Liver (tissue), 9 donors: Measurements from ENCODE around the gene UBE2V1. TPM values are rescaled to one million over a fixed set of nuclear protein-coding genes. Genes with fewer than 3 reads are reported as not detected.
A peak's percentile ranks its signal among the peaks of the same experiment; 100 is the strongest.

ENCODE experiments used
- DNase-seq: peaks from one replicate; pipeline ENCODE4 v3.0.0-alpha.2; 2017; ENCODE audit warnings: low spot score
- H3K27ac ChIP-seq, 2 donors: one replicate each; pipeline ENCODE4 v1.7.0; 2013; ENCODE audit warnings: inconsistent platforms in 2 of 2, low read length in 2 of 2, control low read depth in 1 of 2, low read depth in 1 of 2, mild to moderate bottlenecking in 1 of 2
- H3K27me3 ChIP-seq, 4 donors: one replicate each; pipeline versions ENCODE4 v1.6.1 to v1.7.0; 2013; ENCODE audit warnings: low read length in 3 of 4, inconsistent platforms in 1 of 4, mild to moderate bottlenecking in 1 of 4, moderate library complexity in 1 of 4; ENCODE audit not compliant: control insufficient read depth in 4 of 4, insufficient read depth in 4 of 4
- H3K36me3 ChIP-seq, 4 donors: one replicate each; pipeline versions ENCODE4 v1.6.1 to v1.7.0; 2013; ENCODE audit warnings: low read length in 3 of 4, mild to moderate bottlenecking in 3 of 4, low read depth in 1 of 4, moderate library complexity in 1 of 4; ENCODE audit not compliant: control insufficient read depth in 4 of 4, insufficient read depth in 3 of 4
- H3K4me1 ChIP-seq, 4 donors: one replicate each; pipeline versions ENCODE4 v1.6.1 to v1.7.0; 2013; ENCODE audit warnings: low read length in 3 of 4, mild to moderate bottlenecking in 3 of 4, moderate library complexity in 1 of 4; ENCODE audit not compliant: control insufficient read depth in 4 of 4, insufficient read depth in 4 of 4
- H3K4me3 ChIP-seq, 3 donors: one replicate each; pipeline versions ENCODE4 v1.6.1 to v1.7.0; 2013; ENCODE audit warnings: low read length in 3 of 3, control low read depth in 1 of 3, low read depth in 1 of 3, mild to moderate bottlenecking in 1 of 3
- H3K9ac ChIP-seq, 2 donors: one replicate each; pipeline ENCODE4 v1.7.0; 2013; ENCODE audit warnings: low read length in 2 of 2, mild to moderate bottlenecking in 2 of 2, moderate library complexity in 2 of 2, control low read depth in 1 of 2, low read depth in 1 of 2
- H3K9me3 ChIP-seq, 4 donors: one replicate each; pipeline versions ENCODE4 v1.6.1 to v1.7.0; 2013; ENCODE audit warnings: low read length in 3 of 4; ENCODE audit not compliant: control insufficient read depth in 4 of 4
- EGR1 ChIP-seq, 2 donors: IDR thresholded peaks; 2 replicates each; pipeline ENCODE4 v1.6.1; 2016 to 2018; ENCODE audit warnings: antibody characterized with exemption in 2 of 2, low read depth in 2 of 2
- FOXA1 ChIP-seq: IDR thresholded peaks from 2 replicates; pipeline ENCODE4 v1.6.1; 2016; ENCODE audit warnings: antibody characterized with exemption
- GABPA ChIP-seq, 2 donors: IDR thresholded peaks in 1 of 2; conservative IDR thresholded peaks in 1 of 2; 2 replicates each; pipeline ENCODE4 v1.6.1; 2016; ENCODE audit warnings: antibody characterized with exemption in 2 of 2, mild to moderate bottlenecking in 1 of 2, moderate library complexity in 1 of 2
- HNF4A ChIP-seq, 2 donors: conservative IDR thresholded peaks; 2 replicates each; pipeline ENCODE4 v1.6.1; 2016; ENCODE audit warnings: antibody characterized with exemption in 2 of 2, mild to moderate bottlenecking in 2 of 2
- HNF4G ChIP-seq: IDR thresholded peaks from 2 replicates; pipeline ENCODE4 v1.6.1; 2016; ENCODE audit warnings: antibody characterized with exemption
- RAD21 ChIP-seq, 2 donors: IDR thresholded peaks; 2 replicates each; pipeline ENCODE4 v1.6.1; 2016; ENCODE audit warnings: antibody characterized with exemption in 2 of 2, mild to moderate bottlenecking in 2 of 2
- SP1 ChIP-seq: IDR thresholded peaks from 2 replicates; pipeline ENCODE4 v1.6.1; 2018; ENCODE audit warnings: antibody characterized with exemption, mild to moderate bottlenecking
- TAF1 ChIP-seq: conservative IDR thresholded peaks from 2 replicates; pipeline ENCODE4 v1.6.1; 2016; ENCODE audit warnings: antibody characterized with exemption, mild to moderate bottlenecking
- YY1 ChIP-seq: IDR thresholded peaks from 2 replicates; pipeline ENCODE4 v1.6.1; 2016; ENCODE audit warnings: antibody characterized with exemption, mild to moderate bottlenecking
- WGBS: extraction: QIAGEN DNeasy Blood & Tissue Kit; methylation state at CpG from one replicate; pipeline ENCODE4 v1.1.7; 2013; 5-methylcytosine and 5-hydroxymethylcytosine counted together
- polyA plus RNA-seq, 2 donors: library from polyadenylated mRNA; stranded (reverse) in 1 of 2; unstranded in 1 of 2; fragments of 200-250 nt in 1 of 2; fragments of >200 nt in 1 of 2; fragmentation: Nextera tagmentation in 1 of 2; extraction: Ambion mirVana in 1 of 2; gene quantifications; one replicate each; pipeline versions ENCODE4 v1.2.1 to v1.2.3, GENCODE V29; 2013 to 2015
- total RNA-seq, 2 donors: library from RNA; depleted of rRNA; stranded (reverse); fragments of >200 nt; gene quantifications; one replicate each; pipeline ENCODE4 v1.2.3, GENCODE V29; 2014
- TF ChIP-seq, protein P1 (sequence below): fragments of 150-350 bp; IDR thresholded peaks from 2 replicates; pipeline ENCODE4 v1.5.1; 2017; ENCODE audit warnings: improper control_type of control experiment, low read depth, low read length; ENCODE audit not compliant: missing input control
- TF ChIP-seq, protein P2 (sequence below): IDR thresholded peaks from 2 replicates; pipeline ENCODE4 v1.6.1; 2016; ENCODE audit warnings: antibody characterized with exemption
- TF ChIP-seq, protein P3 (sequence below): IDR thresholded peaks from 2 replicates; pipeline ENCODE4 v1.6.1; 2016; ENCODE audit warnings: antibody characterized with exemption
- TF ChIP-seq, protein P4 (sequence below): IDR thresholded peaks from 2 replicates; pipeline ENCODE4 v1.6.1; 2016; ENCODE audit warnings: antibody characterized with exemption, mild to moderate bottlenecking
- donor health status: healthy.
- donor health status: healthy.
- donor health status: healthy.
- donor health status: healthy.
- donor health status: healthy.

The UBE2V1 gene
- total and polyA plus RNA-seq, 4 donors, result 27.9 to 53.0 (median 34.2) TPM

DNA sequence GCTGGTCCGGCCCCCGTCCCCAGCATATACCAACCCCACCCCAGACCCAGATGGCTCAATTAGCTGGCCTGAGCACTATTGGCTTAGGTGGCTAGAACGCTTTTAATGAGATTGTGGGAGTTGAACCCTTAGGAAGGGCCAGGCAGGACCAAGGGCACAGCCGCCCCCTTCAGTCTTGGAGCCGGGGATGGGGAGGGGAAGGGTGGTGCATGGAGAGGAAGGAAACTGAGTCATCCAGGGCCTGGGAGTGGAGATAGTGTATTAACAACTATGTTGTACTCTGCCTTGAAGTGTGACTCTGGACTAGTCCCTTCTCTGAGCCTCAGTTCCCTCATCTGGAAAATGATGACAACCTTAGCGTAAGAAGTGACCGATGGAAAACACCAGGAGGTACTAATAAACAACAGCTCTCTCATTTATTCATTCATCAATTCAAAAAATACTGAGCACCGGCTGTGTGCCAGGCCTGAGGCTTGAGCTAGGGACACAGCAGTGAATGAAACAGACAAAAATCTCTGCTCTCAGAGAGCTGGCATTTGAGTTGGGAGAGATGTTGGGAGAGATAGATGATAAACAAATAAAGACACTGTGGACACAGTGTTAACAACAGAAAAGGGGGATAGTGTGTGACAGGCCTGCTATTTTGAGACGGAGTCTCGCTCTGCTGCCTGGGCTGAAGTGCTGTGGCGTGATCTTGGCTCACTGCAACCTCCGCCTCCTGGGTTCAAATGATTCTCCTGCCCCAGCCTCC is 29.0 kb upstream of the UBE2V1 start:
- Histone ChIP-seq H3K36me3 (peaks cover 3 to 7% (median 5%) of the 10 kb centered on the region in 4 donors), H3K9me3 (no peaks in the 10 kb centered on the region), H3K27ac (no peak overlapping the region), H3K4me1 (peaks cover 23 to 48% (median 32%) of the 10 kb centered on the region in 4 donors), H3K9ac (no peak overlapping the region), H3K27me3 (no peaks in the 10 kb centered on the region), H3K4me3 (no peak overlapping the region)
- WGBS, result 88% methylated on average over 12 of the region's 12 CpGs
- TF ChIP-seq, protein P1, sequence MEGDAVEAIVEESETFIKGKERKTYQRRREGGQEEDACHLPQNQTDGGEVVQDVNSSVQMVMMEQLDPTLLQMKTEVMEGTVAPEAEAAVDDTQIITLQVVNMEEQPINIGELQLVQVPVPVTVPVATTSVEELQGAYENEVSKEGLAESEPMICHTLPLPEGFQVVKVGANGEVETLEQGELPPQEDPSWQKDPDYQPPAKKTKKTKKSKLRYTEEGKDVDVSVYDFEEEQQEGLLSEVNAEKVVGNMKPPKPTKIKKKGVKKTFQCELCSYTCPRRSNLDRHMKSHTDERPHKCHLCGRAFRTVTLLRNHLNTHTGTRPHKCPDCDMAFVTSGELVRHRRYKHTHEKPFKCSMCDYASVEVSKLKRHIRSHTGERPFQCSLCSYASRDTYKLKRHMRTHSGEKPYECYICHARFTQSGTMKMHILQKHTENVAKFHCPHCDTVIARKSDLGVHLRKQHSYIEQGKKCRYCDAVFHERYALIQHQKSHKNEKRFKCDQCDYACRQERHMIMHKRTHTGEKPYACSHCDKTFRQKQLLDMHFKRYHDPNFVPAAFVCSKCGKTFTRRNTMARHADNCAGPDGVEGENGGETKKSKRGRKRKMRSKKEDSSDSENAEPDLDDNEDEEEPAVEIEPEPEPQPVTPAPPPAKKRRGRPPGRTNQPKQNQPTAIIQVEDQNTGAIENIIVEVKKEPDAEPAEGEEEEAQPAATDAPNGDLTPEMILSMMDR, result no peak
- no peak for DNase-seq

DNA sequence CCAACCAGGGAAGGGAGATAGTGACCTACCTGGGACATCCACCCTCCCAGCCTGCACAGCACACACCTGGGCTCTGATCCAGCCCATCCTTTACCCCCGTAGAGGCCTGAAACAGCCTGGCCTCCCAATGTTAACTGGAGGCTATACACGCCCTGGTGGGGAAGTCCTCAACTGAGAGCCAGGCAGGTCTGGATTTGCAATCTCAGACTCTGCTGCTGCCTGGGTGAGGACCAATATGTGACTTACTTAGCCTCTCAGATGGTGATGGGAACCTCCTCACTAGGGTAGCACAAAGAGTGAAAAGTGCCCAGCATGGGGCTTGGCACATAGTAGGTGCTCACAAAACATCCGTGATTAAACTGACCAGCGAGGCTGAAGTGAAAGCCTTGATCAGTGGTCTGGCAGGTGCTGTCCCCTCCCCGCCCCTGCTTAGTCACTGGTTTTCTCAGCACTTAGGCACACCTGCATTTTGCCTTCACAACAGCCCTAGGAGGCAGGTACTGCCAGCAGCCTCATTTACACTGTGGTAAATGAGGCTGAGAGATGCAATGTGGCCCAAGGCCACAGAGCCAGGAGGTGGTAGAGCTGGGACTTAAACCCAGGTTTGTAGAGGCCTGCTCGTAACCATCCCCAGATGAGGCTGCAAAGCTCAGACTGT is 28.2 kb upstream of the UBE2V1 start:
- DNase-seq, result no peak
- H3K27me3 ChIP-seq, result no peaks in the 10 kb centered on the region
- no peak overlapping the region for H3K9ac ChIP-seq
- peaks cover 2 to 7% (median 5%) of the 10 kb centered on the region in 4 donors for H3K36me3 ChIP-seq
- 90% methylated on average over 6 of the region's 6 CpGs for WGBS
- TF ChIP-seq YY1 (no peak), FOXA1 (no peak), RAD21 (IDR thresholded peaks at IDR 0.05) (no peak), HNF4G (no peak), SP1 (no peak), TAF1 (no peak), HNF4A (conservative IDR thresholded peaks at IDR 0.05) (no peak), EGR1 (IDR thresholded peaks at IDR 0.05; ENCODE audit: low read depth in 2 of 2) (no peak), GABPA (IDR thresholded peaks at IDR 0.05 in 1 of 2, conservative IDR thresholded peaks at IDR 0.05 in 1 of 2) (no peak)
- TF ChIP-seq, protein P2, sequence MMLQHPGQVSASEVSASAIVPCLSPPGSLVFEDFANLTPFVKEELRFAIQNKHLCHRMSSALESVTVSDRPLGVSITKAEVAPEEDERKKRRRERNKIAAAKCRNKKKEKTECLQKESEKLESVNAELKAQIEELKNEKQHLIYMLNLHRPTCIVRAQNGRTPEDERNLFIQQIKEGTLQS, result no peak
- TF ChIP-seq, protein P3, sequence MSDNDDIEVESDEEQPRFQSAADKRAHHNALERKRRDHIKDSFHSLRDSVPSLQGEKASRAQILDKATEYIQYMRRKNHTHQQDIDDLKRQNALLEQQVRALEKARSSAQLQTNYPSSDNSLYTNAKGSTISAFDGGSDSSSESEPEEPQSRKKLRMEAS, result no peak
- TF ChIP-seq, protein P4, sequence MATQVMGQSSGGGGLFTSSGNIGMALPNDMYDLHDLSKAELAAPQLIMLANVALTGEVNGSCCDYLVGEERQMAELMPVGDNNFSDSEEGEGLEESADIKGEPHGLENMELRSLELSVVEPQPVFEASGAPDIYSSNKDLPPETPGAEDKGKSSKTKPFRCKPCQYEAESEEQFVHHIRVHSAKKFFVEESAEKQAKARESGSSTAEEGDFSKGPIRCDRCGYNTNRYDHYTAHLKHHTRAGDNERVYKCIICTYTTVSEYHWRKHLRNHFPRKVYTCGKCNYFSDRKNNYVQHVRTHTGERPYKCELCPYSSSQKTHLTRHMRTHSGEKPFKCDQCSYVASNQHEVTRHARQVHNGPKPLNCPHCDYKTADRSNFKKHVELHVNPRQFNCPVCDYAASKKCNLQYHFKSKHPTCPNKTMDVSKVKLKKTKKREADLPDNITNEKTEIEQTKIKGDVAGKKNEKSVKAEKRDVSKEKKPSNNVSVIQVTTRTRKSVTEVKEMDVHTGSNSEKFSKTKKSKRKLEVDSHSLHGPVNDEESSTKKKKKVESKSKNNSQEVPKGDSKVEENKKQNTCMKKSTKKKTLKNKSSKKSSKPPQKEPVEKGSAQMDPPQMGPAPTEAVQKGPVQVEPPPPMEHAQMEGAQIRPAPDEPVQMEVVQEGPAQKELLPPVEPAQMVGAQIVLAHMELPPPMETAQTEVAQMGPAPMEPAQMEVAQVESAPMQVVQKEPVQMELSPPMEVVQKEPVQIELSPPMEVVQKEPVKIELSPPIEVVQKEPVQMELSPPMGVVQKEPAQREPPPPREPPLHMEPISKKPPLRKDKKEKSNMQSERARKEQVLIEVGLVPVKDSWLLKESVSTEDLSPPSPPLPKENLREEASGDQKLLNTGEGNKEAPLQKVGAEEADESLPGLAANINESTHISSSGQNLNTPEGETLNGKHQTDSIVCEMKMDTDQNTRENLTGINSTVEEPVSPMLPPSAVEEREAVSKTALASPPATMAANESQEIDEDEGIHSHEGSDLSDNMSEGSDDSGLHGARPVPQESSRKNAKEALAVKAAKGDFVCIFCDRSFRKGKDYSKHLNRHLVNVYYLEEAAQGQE, result no peak
- TF ChIP-seq, protein P1, result no peak
- H3K27ac ChIP-seq, result peak overlapping the region in 1 of 2 donors; percentile 8
- H3K4me3 ChIP-seq, result no peak overlapping the region
- H3K9me3 ChIP-seq, result no peaks in the 10 kb centered on the region
- peaks cover 24 to 48% (median 32%) of the 10 kb centered on the region in 4 donors for H3K4me1 ChIP-seq
